GM21390 (cell line): ENCODE results near the gene PREX1.

Source experiments
- ATAC-seq: cut with Tn5 transposase; IDR thresholded peaks from one replicate; pipeline ENCODE4 v1.9.1; 2021; ENCODE audit not compliant: unreplicated experiment

PREX1 gene

DNA sequence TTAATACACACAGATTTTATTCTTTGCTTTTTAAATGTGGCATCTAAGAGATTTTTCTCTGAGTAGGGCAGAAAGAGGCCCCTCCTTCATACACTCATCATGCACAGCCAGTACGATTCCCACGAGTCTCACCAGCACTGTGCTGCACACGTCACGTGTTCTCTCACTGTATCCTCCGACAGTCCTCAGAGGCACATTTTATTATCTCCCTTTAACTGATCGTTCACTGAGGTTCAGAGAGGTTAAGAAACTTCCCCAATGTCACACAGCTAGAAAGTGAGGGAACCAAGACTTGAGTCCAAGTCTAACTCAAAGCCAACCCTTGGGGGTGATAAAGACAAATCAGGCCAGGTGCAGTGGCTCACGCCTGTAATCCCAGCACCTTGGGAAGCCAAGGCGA lies 142.5 kb downstream of the PREX1 start:
- ATAC-seq, result no peak

DNA sequence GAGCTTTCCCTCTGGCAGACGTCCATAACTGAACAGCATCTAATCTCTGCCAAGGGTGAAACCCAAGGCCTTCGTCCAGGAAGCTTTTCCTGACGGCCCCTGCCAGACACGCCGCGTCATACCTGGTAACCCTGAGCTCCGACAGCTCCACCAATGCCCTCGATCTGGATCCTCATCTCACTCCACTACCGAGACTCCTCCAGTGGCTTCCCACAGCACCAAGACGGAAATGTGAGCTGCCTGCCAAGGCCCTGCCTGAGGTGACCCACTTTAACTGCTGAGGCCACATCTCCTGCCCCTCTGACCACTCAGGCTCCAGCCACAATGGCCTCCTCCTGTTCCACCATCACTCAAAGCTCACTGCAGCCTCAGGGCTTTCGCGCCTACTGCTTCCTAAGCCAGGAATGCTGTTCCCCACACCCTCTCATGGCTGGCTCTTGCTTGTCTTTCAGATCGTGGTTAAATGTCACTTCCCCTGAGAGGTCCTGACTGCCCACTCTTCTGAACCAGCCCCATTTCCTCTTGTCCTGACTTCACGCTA lies 143.2 kb downstream of the PREX1 start:
- no peak for ATAC-seq

DNA sequence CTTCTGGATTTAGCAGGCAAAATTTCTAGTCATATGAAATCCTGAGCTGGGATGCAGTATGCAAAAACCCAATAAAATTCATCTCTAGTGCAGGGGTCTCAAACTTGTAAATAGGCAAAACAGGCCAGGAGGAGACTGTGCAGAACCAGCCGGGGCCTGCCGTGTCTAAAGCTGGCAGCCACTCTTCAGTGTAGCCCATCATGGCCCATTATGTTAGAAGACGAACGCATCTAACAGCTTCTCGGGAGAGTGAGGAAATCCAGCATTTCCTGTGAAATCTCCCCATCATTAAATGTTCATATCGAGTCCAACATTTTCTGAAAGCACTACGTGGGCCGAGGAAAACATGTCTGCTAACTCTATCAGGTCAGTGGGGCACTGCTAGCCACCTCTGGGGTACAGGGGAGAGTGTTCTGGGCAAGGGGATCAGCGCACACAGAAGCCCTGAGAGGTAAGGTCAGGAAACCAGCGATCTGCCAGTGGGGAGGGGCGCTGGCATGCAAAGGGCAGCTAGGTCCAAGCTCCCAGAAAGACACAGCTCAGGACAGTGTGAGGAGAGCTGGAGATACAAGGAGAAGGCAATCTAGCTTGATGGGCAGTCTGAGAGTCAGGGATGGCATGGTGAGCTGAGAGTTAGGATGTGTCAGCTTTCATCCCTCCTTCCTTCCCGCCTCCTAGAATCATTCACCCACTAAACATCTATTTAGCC lies 144.2 kb downstream of the PREX1 start:
- no peak for ATAC-seq

DNA sequence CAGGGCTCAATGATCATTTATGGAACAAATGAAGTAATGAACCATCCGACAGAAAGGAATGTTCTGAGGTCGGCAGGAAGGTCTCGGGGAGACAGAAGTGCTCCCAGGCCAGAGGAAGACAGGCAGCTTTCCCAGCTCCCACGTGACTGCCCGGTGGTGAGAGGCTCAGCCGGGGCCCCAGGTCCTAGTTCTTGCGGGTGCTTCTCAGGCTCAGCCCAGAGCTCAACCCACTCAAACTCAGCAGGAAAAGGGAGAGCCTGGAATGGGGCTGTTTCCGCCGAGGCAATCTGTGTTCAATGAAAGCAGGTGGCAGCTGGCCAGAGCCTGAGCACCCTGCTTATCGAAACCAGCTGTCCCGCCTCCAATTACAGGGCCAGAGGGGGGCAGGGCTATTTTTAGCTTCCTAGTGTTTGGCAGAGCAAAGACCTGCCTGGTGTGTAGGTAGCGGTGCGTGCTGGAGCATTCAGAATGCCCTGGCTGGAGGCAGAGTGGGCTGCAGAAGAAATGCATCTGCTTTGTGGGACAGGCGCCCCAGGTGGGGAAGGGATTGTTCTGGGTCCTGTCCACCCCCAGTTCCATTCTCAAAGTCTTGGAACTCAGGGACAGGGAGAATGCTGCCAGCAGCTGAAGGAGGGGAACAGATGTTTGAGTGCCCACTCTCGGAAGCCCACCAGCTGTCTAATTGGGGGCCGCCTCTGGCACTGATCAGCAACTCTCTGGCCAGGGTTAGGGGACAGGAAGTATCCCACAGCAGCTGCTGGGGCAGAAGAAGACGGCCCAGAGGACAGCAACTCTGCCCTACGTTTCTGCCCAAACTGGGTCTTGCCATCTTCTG lies 145.1 kb downstream of the PREX1 start:
- no peak for ATAC-seq

DNA sequence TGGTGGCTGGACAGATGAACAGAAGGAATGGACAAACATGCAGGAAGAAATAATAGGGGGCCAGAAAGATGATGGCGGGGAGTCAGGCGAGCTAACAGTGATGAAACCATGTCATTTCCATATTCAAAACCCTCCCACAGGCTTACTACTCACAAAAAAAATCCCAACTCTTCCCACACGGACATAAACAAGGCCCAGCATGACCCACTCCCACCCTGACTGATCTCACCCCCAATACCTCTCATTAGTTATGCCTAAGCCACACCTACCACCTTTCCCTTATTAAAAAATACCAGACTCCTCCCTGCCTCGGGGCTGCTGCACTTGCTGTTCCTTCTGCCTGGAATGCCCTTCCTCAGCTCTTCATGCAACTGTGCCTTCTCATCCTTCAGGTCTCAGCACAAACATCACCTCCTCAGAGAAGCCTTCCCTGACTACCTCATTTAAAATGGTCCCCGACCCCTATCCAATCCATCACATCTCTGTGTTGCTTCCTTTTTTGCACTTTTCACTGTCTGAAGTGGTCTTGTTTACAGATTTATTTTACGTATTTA lies 145.8 kb downstream of the PREX1 start:
- no peak for ATAC-seq

GRCh38 chr20:48681201-48681872 lies 146.5 kb downstream of the PREX1 start:
- no peak for ATAC-seq

DNA sequence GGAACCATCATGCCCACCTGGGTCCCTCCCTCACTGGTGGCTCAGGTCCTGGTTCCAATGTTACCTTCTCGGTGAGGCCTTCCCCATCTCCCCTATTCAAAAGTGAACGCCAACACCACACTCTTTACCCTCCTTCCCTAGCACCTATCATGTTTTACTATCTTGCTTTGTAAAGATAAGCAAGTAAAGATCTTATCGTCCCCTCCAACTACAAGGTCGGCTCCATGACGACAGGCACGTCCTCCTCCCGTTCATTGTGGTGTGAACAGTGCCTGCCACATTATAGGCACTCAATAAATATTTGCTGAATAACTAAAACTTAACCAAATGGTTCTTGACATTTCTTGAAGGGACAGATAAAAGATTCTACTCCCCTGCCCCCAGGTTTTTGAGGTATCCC lies 147.1 kb downstream of the PREX1 start:
- ATAC-seq, result no peak

DNA sequence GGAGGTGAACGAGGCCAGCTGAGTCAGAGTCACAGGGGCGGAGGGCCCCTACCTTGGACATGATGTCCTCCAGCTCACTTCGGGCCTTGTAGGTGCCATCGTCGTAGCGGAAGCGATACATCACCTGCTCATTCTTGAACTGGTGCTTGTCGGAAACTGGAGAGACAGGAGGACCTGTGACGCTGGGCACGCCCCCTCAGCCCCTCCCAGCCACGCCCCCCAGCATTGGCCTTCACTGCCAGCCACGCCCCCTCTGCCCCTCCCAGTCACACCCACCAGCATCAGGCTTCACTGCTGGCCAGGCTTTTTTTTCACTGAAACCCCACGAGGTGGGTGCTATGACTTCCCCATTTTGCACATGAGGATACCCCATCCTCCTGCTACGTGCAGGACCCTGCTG lies 148.2 kb downstream of the PREX1 start:
- ATAC-seq, result no peak

- no peak for ATAC-seq
Measured at GRCh38 chr20:48679011-48679410, 148.8 kb downstream of the PREX1 start.

GRCh38 chr20:48678421-48678820 lies 149.4 kb downstream of the PREX1 start:
- ATAC-seq, result no peak

- ATAC-seq, result no peak
Measured at GRCh38 chr20:48676795-48677460, 150.9 kb downstream of the PREX1 start.

- ATAC-seq, result no peak
Measured at GRCh38 chr20:48676125-48676524, 151.7 kb downstream of the PREX1 start.

DNA sequence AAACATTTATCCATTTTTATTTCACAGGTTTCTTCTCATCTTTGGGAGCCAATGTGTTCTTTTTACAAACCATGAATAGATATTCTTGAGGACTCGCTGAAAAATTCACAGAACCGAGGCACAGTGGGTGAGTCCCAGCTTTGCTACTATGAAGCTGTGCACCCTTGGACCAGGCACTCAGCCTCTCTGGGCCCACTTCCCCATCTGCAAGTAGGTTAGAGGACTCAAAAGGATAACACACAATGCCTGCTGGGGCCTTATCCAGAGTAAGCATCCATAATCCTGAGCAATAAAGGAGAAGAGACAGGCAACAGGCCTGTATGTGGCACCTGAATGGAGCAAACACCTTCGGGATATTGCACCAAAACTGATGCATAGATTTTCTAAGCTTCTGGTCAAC lies 153.3 kb downstream of the PREX1 start:
- no peak for ATAC-seq

DNA sequence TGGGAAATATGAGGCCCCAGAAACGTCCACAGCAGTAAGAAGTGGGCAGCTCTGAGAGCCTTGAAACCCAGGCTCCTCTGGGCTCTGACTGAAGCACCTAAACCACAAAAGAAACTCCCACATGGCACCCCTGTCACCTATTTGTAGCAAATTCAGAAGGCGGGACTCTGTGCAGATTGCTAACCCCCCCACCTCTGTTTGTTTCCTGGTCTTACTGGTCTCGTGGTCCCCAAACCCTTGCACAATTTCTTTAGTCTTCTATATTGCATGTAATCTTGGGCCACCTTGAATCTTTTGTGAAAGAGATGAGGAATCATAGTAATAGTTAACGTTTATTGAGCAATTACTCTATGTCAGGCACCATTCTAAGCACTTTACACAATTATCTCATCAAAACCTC lies 154.3 kb downstream of the PREX1 start:
- no peak for ATAC-seq

GRCh38 chr20:48672324-48672723 lies 155.5 kb downstream of the PREX1 start:
- no peak for ATAC-seq

GRCh38 chr20:48671141-48671540 lies 156.7 kb downstream of the PREX1 start:
- ATAC-seq, result no peak

DNA sequence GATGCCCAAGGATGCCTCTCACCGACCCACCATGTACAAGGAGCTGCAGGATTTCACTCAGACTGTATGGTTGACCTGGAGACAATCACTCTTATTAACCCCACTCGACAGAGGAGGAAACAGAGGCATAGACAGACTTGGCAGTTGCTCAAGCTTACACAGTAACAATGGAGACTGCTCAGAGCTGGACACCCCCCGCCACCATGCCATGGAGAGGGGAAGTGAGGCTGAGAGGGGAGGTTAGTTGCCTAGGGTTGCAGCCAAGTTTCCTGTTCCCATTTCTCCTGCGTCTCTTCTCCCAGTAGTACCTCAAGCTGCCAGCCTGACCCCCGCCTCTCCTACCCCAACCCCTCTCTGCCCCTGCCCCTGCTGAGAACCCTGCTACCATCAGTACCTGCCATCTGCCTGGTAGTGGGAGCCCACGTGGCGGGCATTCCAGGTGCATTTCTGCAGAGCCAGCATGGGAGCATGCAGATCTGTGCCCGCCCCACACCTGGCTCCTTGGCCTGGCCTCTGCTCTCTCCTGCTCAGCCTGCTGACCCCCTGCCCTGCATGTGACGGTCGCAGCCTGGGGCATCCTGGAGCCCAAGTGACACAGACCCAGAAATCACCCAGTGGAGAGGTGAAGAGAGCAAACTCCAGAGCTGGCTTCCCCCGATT lies 157.7 kb downstream of the PREX1 start:
- ATAC-seq, result no peak

GRCh38 chr20:48668451-48668946 lies 159.3 kb downstream of the PREX1 start:
- ATAC-seq, result no peak

DNA sequence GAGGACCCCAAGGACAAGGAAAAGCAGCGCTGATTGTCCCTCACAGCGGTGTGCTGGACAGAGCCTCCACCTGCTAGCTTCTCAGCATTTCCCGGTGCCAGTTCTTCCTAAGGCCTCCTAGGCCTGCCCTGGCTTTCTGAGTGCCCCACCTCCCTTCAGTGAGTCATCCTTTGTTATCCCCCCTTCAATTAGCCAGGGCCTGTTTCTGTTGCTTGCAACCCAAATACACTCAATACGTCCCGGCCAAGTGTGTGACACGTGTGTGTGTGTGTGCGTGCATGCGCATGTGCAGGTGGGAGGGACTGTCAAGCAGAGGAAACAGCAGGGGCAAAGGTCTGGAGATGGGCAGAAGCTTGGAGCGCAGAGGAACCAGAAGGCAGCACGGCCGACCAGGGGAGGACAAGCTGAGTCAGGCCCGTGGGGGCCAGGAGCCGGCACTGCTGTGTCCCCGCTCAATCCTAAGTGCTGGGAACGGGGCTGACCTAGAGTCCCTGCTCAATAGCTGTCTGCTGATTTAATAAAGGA lies 159.8 kb downstream of the PREX1 start:
- ATAC-seq, result no peak

- ATAC-seq, result no peak
Measured at GRCh38 chr20:48667481-48667880, 160.3 kb downstream of the PREX1 start.
